Spleen (tissue), 7 donors: ENCODE results near the gene ARL4A.

Source experiments
- POLR2A ChIP-seq, 3 donors: fragments of 450-650 bp; IDR thresholded peaks; one replicate each; pipeline ENCODE4 v1.5.1; 2017; ENCODE audit warnings: antibody characterized with exemption in 3 of 3, mild to moderate bottlenecking in 1 of 3
- POLR2AphosphoS5 ChIP-seq, 3 donors: sonication (generic); formaldehyde crosslinking; IDR thresholded peaks; one replicate each; pipeline ENCODE4 v1.5.1; 2017; ENCODE audit warnings: antibody characterized with exemption in 3 of 3
- TF ChIP-seq, protein P1 (sequence below), 11 experiments: fragments of 200-600 bp in 7 of 11; fragments of 450-650 bp in 4 of 11; sonication (generic) in 4 of 11; IDR thresholded peaks in 8 of 11; conservative IDR thresholded peaks in 3 of 11; 1 replicate in 7 of 11; 2 replicates in 4 of 11; pipeline versions ENCODE4 v1.4.0 to v1.8.0; 2016 to 2021; ENCODE audit warnings: antibody characterized with exemption in 11 of 11, inconsistent platforms in 4 of 11, mild to moderate bottlenecking in 1 of 11
- donor health status: DM: no; HTN: no; CAD: no; lungs with moderate emphysema.
- donor health status: DM: no; HTN: no; CAD: no.
- donor health status: DM: no; HTN: no; CAD: no.

DNA sequence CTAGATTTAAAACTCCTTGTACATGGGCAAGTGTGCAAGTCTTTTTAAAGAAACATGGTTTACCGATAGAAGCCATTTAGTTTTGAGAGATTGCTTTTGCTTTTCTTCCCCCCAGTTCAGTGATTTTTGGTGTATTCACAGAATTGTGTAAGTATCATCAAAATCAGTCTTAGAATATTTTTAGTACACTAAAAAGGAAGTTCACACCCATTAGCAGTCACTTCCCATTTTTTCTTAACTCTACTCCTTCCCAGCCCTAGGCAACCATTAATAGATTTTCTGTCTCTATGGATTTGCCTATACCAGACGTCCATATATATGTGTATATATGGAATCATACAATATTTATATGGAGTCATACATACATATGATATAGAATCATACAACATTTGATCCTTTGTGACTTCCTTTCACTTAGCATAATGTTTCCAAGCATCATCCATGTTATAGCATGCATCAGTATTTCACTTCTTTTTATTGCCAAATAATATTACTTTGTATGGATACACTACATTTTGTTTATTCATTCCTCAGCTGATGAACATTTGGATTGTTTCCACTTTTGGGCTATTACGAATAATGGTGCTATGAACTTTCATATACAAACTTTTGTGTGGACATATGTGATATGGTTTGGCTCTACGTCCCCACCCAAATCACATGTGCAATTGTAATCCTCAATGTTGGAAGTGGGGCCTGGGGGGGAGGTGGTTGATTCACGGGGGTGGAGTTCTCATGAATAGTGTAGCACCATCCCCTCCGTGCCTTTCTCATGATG, 16.5 kb upstream of the ARL4A start:
- TF ChIP-seq POLR2A (IDR thresholded peaks at IDR 0.05), result no peak
- TF ChIP-seq, protein P1, sequence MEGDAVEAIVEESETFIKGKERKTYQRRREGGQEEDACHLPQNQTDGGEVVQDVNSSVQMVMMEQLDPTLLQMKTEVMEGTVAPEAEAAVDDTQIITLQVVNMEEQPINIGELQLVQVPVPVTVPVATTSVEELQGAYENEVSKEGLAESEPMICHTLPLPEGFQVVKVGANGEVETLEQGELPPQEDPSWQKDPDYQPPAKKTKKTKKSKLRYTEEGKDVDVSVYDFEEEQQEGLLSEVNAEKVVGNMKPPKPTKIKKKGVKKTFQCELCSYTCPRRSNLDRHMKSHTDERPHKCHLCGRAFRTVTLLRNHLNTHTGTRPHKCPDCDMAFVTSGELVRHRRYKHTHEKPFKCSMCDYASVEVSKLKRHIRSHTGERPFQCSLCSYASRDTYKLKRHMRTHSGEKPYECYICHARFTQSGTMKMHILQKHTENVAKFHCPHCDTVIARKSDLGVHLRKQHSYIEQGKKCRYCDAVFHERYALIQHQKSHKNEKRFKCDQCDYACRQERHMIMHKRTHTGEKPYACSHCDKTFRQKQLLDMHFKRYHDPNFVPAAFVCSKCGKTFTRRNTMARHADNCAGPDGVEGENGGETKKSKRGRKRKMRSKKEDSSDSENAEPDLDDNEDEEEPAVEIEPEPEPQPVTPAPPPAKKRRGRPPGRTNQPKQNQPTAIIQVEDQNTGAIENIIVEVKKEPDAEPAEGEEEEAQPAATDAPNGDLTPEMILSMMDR (IDR thresholded peaks at IDR 0.05 in 8 of 11, conservative IDR thresholded peaks at IDR 0.05 in 3 of 11), result no peak
- TF ChIP-seq POLR2AphosphoS5 (IDR thresholded peaks at IDR 0.05), result no peak
